ENCODE data around the gene USP9Y. TPM values are rescaled to one million over a fixed set of nuclear protein-coding genes. Genes with fewer than 3 reads are reported as not detected.

Gene USP9Y
- total and polyA plus RNA-seq, 2 donors (not counting 1 experiment from before 2014, with no cell fraction given), result 42.1 TPM; not detected in 1

- ChIA-PET POLR2A (no interaction called here), CTCF (no interaction called here)
- intact Hi-C loops (cut with micrococcal nuclease), result no loop called here
- no CpG with 5 or more reads among the region's 2 CpGs for WGBS (ENCODE audit: insufficient coverage)
- H3K27ac ChIP-seq (ENCODE audit: low read length in 2 of 2), result no peak overlapping the region
- H3K36me3 ChIP-seq (replicated peaks in 1 of 2; ENCODE audit: control extremely low read depth in 1 of 2, control insufficient read depth in 1 of 2, extremely low read depth in 1 of 2, insufficient read depth in 2 of 2, low read length in 1 of 2), result peaks cover 0 to 9% of the 10 kb centered on the region in 2 experiments
- no peaks in the 10 kb centered on the region for H3K4me1 ChIP-seq (ENCODE audit: control insufficient read depth in 2 of 2, insufficient read depth in 2 of 2, low read length in 2 of 2)
- H3K27ac Mint-ChIP-seq, result no peak overlapping the region
- no peak overlapping the region for H3K9ac ChIP-seq (ENCODE audit: low read length)
- H3K27me3 Mint-ChIP-seq, result no peaks in the 10 kb centered on the region
- H3K4me3 ChIP-seq (ENCODE audit: control extremely low read depth in 1 of 5, extremely low read depth in 1 of 5, insufficient read depth in 1 of 5, low read depth in 2 of 5, low read length in 4 of 5), result no peak overlapping the region
- H3K4me2 ChIP-seq (replicated peaks; ENCODE audit: low read depth, low read length, poor library complexity, severe bottlenecking), result no peak overlapping the region
- DNase-seq (no peak), ATAC-seq (ENCODE audit: low read depth) (no peak)
- H3K9me3 Mint-ChIP-seq (ENCODE audit: insufficient read depth), result no peaks in the 10 kb centered on the region
- no peak for TF ChIP-seq EZH2 (IDR thresholded peaks at IDR 0.05; ENCODE audit: borderline replicate concordance, insufficient read depth, low read depth, low read length, poor library complexity, severe bottlenecking)
- TF ChIP-seq CTCF (IDR thresholded peaks at IDR 0.05), result no peak
- no peaks in the 10 kb centered on the region for H3K4me1 Mint-ChIP-seq
- no peaks in the 10 kb centered on the region for H3K27me3 ChIP-seq (replicated peaks in 1 of 4; ENCODE audit: control extremely low read depth in 1 of 4, control insufficient read depth in 3 of 4, insufficient read depth in 4 of 4, low read length in 3 of 4)
- no peaks in the 10 kb centered on the region for H3K9me3 ChIP-seq (ENCODE audit: control extremely low read depth in 1 of 3, control insufficient read depth in 2 of 3, insufficient read depth in 1 of 3, low read length in 2 of 3)
- H3K79me2 ChIP-seq (ENCODE audit: control insufficient read depth, insufficient read depth, low read length), result no peaks in the 10 kb centered on the region
- no peaks in the 10 kb centered on the region for H4K20me1 ChIP-seq (ENCODE audit: control insufficient read depth, insufficient read depth, low read length, poor library complexity, severe bottlenecking)
- no peak overlapping the region for H3K4me3 Mint-ChIP-seq
- H2AFZ ChIP-seq (ENCODE audit: insufficient read depth, low read depth, low read length, poor library complexity, severe bottlenecking), result no peak overlapping the region
Observed at GRCh38 chrY:12741414-12741813, 40.4 kb downstream of the USP9Y start.

- Histone ChIP-seq H2AFZ (ENCODE audit: insufficient read depth, low read depth, low read length, poor library complexity, severe bottlenecking) (no peak overlapping the region), H3K9ac (ENCODE audit: low read length) (no peak overlapping the region), H3K79me2 (ENCODE audit: control insufficient read depth, insufficient read depth, low read length) (no peaks in the 10 kb centered on the region), H3K27me3 (replicated peaks in 1 of 4; ENCODE audit: control extremely low read depth in 1 of 4, control insufficient read depth in 3 of 4, insufficient read depth in 4 of 4, low read length in 3 of 4) (no peaks in the 10 kb centered on the region), H4K20me1 (ENCODE audit: control insufficient read depth, insufficient read depth, low read length, poor library complexity, severe bottlenecking) (no peaks in the 10 kb centered on the region), H3K27ac (ENCODE audit: low read length in 2 of 2) (no peak overlapping the region), H3K36me3 (replicated peaks in 1 of 2; ENCODE audit: control extremely low read depth in 1 of 2, control insufficient read depth in 1 of 2, extremely low read depth in 1 of 2, insufficient read depth in 2 of 2, low read length in 1 of 2) (peaks cover 0 to 14% of the 10 kb centered on the region in 2 experiments), H3K9me3 (ENCODE audit: control extremely low read depth in 1 of 3, control insufficient read depth in 2 of 3, insufficient read depth in 1 of 3, low read length in 2 of 3) (no peaks in the 10 kb centered on the region), H3K4me3 (ENCODE audit: control extremely low read depth in 1 of 5, extremely low read depth in 1 of 5, insufficient read depth in 1 of 5, low read depth in 2 of 5, low read length in 4 of 5) (no peak overlapping the region), H3K4me1 (ENCODE audit: control insufficient read depth in 2 of 2, insufficient read depth in 2 of 2, low read length in 2 of 2) (no peaks in the 10 kb centered on the region), H3K4me2 (replicated peaks; ENCODE audit: low read depth, low read length, poor library complexity, severe bottlenecking) (no peak overlapping the region)
- intact Hi-C loops (cut with micrococcal nuclease), result no loop called here
- Mint-ChIP-seq H3K4me1 (no peaks in the 10 kb centered on the region), H3K9me3 (ENCODE audit: insufficient read depth) (no peaks in the 10 kb centered on the region), H3K4me3 (no peak overlapping the region), H3K27ac (no peak overlapping the region), H3K27me3 (no peaks in the 10 kb centered on the region)
- 87% methylated on average over 3 of the region's 4 CpGs for WGBS (ENCODE audit: insufficient coverage)
- no peak for DNase-seq
- ATAC-seq (ENCODE audit: low read depth), result no peak
- POLR2A ChIA-PET, result no interaction called here
- CTCF ChIA-PET, result no interaction called here
- TF ChIP-seq CTCF (IDR thresholded peaks at IDR 0.05) (no peak), EZH2 (IDR thresholded peaks at IDR 0.05; ENCODE audit: borderline replicate concordance, insufficient read depth, low read depth, low read length, poor library complexity, severe bottlenecking) (no peak)
Observed at GRCh38 chrY:12742725-12743124, 41.7 kb downstream of the USP9Y start.
